Naive thymus-derived CD8-positive, alpha-beta T cell (primary cell): ENCODE results near the gene PRCC. TPM values are rescaled to one million over a fixed set of nuclear protein-coding genes. Genes with fewer than 3 reads are reported as not detected.

Experiments used
- ATAC-seq, 2 donors: fragments of 150-1000 bp; cut with Tn5 transposase in 1 of 2; sonication (Bioruptor Pico), chemical (Tn5 transposase) in 1 of 2; 1 replicate in 1 of 2; 2 replicates in 1 of 2; pipeline ENCODE4 v1.10.0; 2021; ENCODE audit warnings: mild to moderate bottlenecking in 2 of 2, moderate library complexity in 2 of 2
- POLR2A ChIA-PET: fragments of 350-600 bp; sonication (Branson Sonifier 250); formaldehyde crosslinking; loops from one replicate; lab custom pipeline; 2021; ENCODE audit warnings: antibody characterized with exemption; lab: Charles Lee
- DNase-seq, 10 donors: peaks; one replicate each; pipeline versions ENCODE4 v3.0.0 to v3.0.0-alpha.2; 2020 to 2022
- H3K27ac Mint-ChIP-seq, 10 donors: one replicate each; pipeline ENCODE4 v1.8.0; 2020 to 2022; ENCODE audit warnings: mild to moderate bottlenecking in 10 of 10, mixed read lengths in 10 of 10, moderate library complexity in 4 of 10, inconsistent platforms in 1 of 10
- H3K27me3 Mint-ChIP-seq, 5 donors: one replicate each; pipeline ENCODE4 v1.8.0; 2021 to 2022; ENCODE audit warnings: mixed read lengths in 5 of 5
- H3K36me3 Mint-ChIP-seq, 3 donors: one replicate each; pipeline ENCODE4 v1.8.0; 2020 to 2022; ENCODE audit warnings: mixed read lengths in 3 of 3, mild to moderate bottlenecking in 2 of 3, inconsistent platforms in 1 of 3
- H3K4me1 Mint-ChIP-seq, 4 donors: one replicate each; pipeline ENCODE4 v1.8.0; 2021 to 2022; ENCODE audit warnings: mixed read lengths in 4 of 4
- H3K4me3 Mint-ChIP-seq, 10 donors: one replicate each; pipeline ENCODE4 v1.8.0; 2020 to 2022; ENCODE audit warnings: mild to moderate bottlenecking in 10 of 10, mixed read lengths in 10 of 10, moderate library complexity in 6 of 10, inconsistent platforms in 1 of 10
- H3K9me3 Mint-ChIP-seq, 9 donors: one replicate each; pipeline ENCODE4 v1.8.0; 2020 to 2022; ENCODE audit warnings: mixed read lengths in 9 of 9, mild to moderate bottlenecking in 3 of 9, inconsistent platforms in 1 of 9, moderate library complexity in 1 of 9
- polyA plus RNA-seq, 3 donors: library from polyadenylated mRNA; unstranded; fragments of 300-500 nt; fragmentation: Illumina TruSeq; gene quantifications; one replicate each; pipeline ENCODE4 v1.2.3, GENCODE V29; 2021
- total RNA-seq, 8 experiments: library from RNA in 2 of 8; stranded (reverse) in 2 of 8; gene quantifications; one replicate each; pipeline ENCODE4 v1.2.3 and lab custom pipeline; 2021 to 2026

The PRCC gene
- total and polyA plus RNA-seq, 5 experiments from 2014 or later, result 22.9 to 64.0 (median 55.7) TPM

- Mint-ChIP-seq H3K9me3 (no peaks in the 10 kb centered on the region), H3K4me3 (no peak overlapping the region), H3K4me1 (peaks cover 3 to 14% (median 7%) of the 10 kb centered on the region in 4 donors), H3K36me3 (no peaks in the 10 kb centered on the region), H3K27me3 (peaks cover 2 to 20% (median 18%) of the 10 kb centered on the region in 5 donors), H3K27ac (peak overlapping the region in 3 of 10 donors; percentile 20 to 87 (median 33))
- peak in 1 of 10 donors; percentile 2 for DNase-seq
- POLR2A ChIA-PET, result no interaction called here
- no peak for ATAC-seq
These were observed 65.1 kb downstream of the PRCC start for GRCh38 chr1:156832434-156832833.

GRCh38 chr1:156833603-156834002 is 66.3 kb downstream of the PRCC start:
- H3K4me1 Mint-ChIP-seq, result peaks cover 4 to 15% (median 8%) of the 10 kb centered on the region in 4 donors
- peaks cover 4 to 21% (median 20%) of the 10 kb centered on the region in 5 donors for H3K27me3 Mint-ChIP-seq
- DNase-seq, result peak in 6 of 10 donors; percentile 13 to 55 (median 40)
- no peaks in the 10 kb centered on the region for H3K9me3 Mint-ChIP-seq
- POLR2A ChIA-PET, result no interaction called here
- H3K27ac Mint-ChIP-seq, result peak overlapping the region in 6 of 10 donors; percentile 11 to 75 (median 34)
- peak; percentile 88 to 89 for ATAC-seq
- no peaks in the 10 kb centered on the region for H3K36me3 Mint-ChIP-seq
- H3K4me3 Mint-ChIP-seq, result no peak overlapping the region

- Mint-ChIP-seq H3K9me3 (no peaks in the 10 kb centered on the region), H3K27ac (peak overlapping the region in 7 of 10 donors; percentile 1 to 80 (median 46)), H3K27me3 (peaks cover 9 to 23% (median 20%) of the 10 kb centered on the region in 5 donors), H3K36me3 (no peaks in the 10 kb centered on the region), H3K4me3 (no peak overlapping the region), H3K4me1 (peaks cover 7 to 19% (median 10%) of the 10 kb centered on the region in 4 donors)
- ATAC-seq, result no peak
- DNase-seq, result no peak
- POLR2A ChIA-PET, result no interaction called here
These were observed 67.0 kb downstream of the PRCC start for GRCh38 chr1:156834322-156834721.

- ATAC-seq (peak in 1 of 2 donors; percentile 23), DNase-seq (peak in 1 of 10 donors; percentile 19)
- peak overlapping the region in 6 of 10 donors; percentile 54 to 81 (median 66) for H3K27ac Mint-ChIP-seq
- peaks cover 14 to 38% (median 27%) of the 10 kb centered on the region in 5 donors for H3K27me3 Mint-ChIP-seq
- no peaks in the 10 kb centered on the region for H3K9me3 Mint-ChIP-seq
- H3K4me3 Mint-ChIP-seq, result peak overlapping the region in 1 of 10 donors; percentile 45
- H3K4me1 Mint-ChIP-seq, result peaks cover 4 to 19% (median 11%) of the 10 kb centered on the region in 4 donors
- H3K36me3 Mint-ChIP-seq, result no peaks in the 10 kb centered on the region
- POLR2A ChIA-PET, result interaction anchor here (0.7 kb wide), 1 partner anchor 12 kb away, joined by 3 read pairs; no protein-coding TSS in a partner anchor
These were observed 68.8 kb downstream of the PRCC start for GRCh38 chr1:156836041-156836654.

GRCh38 chr1:156836892-156837291 is 69.6 kb downstream of the PRCC start:
- Mint-ChIP-seq H3K4me3 (no peak overlapping the region), H3K9me3 (no peaks in the 10 kb centered on the region), H3K27ac (peak overlapping the region in 2 of 10 donors; percentile 12 to 27), H3K4me1 (peaks cover 4 to 19% (median 11%) of the 10 kb centered on the region in 4 donors), H3K27me3 (peaks cover 14 to 43% (median 26%) of the 10 kb centered on the region in 5 donors), H3K36me3 (no peaks in the 10 kb centered on the region)
- ATAC-seq (no peak), DNase-seq (no peak)
- POLR2A ChIA-PET, result interaction anchor here (0.6 to 1.0 kb wide), 2 partner anchors 23 to 38 kb away, joined by 4 to 5 read pairs; partner anchors contain the start of gene NTRK1

- Mint-ChIP-seq H3K27ac (peak overlapping the region in 5 of 10 donors; percentile 44 to 87 (median 61)), H3K27me3 (peaks cover 22 to 57% (median 42%) of the 10 kb centered on the region in 5 donors), H3K9me3 (no peaks in the 10 kb centered on the region), H3K4me3 (no peak overlapping the region), H3K4me1 (peaks cover 5 to 16% (median 10%) of the 10 kb centered on the region in 4 donors), H3K36me3 (no peaks in the 10 kb centered on the region)
- DNase-seq, result peak in 9 of 10 donors; percentile 29 to 77 (median 57)
- POLR2A ChIA-PET, result interaction anchor here (0.9 to 1.7 kb wide), 2 partner anchors 21 to 62 kb away, joined by 3 to 13 read pairs; partner anchors contain the start of gene NTRK1
- ATAC-seq, result peak; percentile 79 to 85
These were observed 71.6 kb downstream of the PRCC start for GRCh38 chr1:156838972-156839371.

- Mint-ChIP-seq H3K4me1 (peaks cover 6 to 18% (median 14%) of the 10 kb centered on the region in 4 donors), H3K27ac (no peak overlapping the region), H3K4me3 (no peak overlapping the region), H3K36me3 (no peaks in the 10 kb centered on the region), H3K9me3 (no peaks in the 10 kb centered on the region), H3K27me3 (peaks cover 23 to 63% (median 47%) of the 10 kb centered on the region in 5 donors)
- DNase-seq (peak in 1 of 10 donors; percentile 34), ATAC-seq (no peak)
- POLR2A ChIA-PET, result interaction anchor here (1.7 kb wide), 1 partner anchor 20 kb away, joined by 13 read pairs; the partner anchor contains the start of gene NTRK1
These were observed 72.2 kb downstream of the PRCC start for GRCh38 chr1:156839426-156840109.

GRCh38 chr1:156840186-156840897 is 73.0 kb downstream of the PRCC start:
- Mint-ChIP-seq H3K36me3 (no peaks in the 10 kb centered on the region), H3K27me3 (peaks cover 23 to 66% (median 47%) of the 10 kb centered on the region in 5 donors), H3K9me3 (no peaks in the 10 kb centered on the region), H3K27ac (no peak overlapping the region), H3K4me3 (no peak overlapping the region), H3K4me1 (peaks cover 6 to 24% (median 19%) of the 10 kb centered on the region in 4 donors)
- DNase-seq (peak in 1 of 10 donors; percentile 45), ATAC-seq (no peak)
- POLR2A ChIA-PET, result no interaction called here

- H3K4me3 Mint-ChIP-seq, result no peak overlapping the region
- POLR2A ChIA-PET, result no interaction called here
- DNase-seq, result peak in 1 of 10 donors; percentile 19
- no peak overlapping the region for H3K27ac Mint-ChIP-seq
- peaks cover 23 to 70% (median 45%) of the 10 kb centered on the region in 5 donors for H3K27me3 Mint-ChIP-seq
- H3K9me3 Mint-ChIP-seq, result no peaks in the 10 kb centered on the region
- no peak for ATAC-seq
- H3K36me3 Mint-ChIP-seq, result no peaks in the 10 kb centered on the region
- H3K4me1 Mint-ChIP-seq, result peaks cover 6 to 25% (median 22%) of the 10 kb centered on the region in 4 donors
These were observed 73.6 kb downstream of the PRCC start for GRCh38 chr1:156840898-156841279.

GRCh38 chr1:156841295-156841855 is 74.0 kb downstream of the PRCC start:
- no peaks in the 10 kb centered on the region for H3K36me3 Mint-ChIP-seq
- no peak overlapping the region for H3K4me3 Mint-ChIP-seq
- ATAC-seq, result no peak
- DNase-seq, result peak in 1 of 10 donors; percentile 15
- no peak overlapping the region for H3K27ac Mint-ChIP-seq
- POLR2A ChIA-PET, result no interaction called here
- no peaks in the 10 kb centered on the region for H3K9me3 Mint-ChIP-seq
- peaks cover 6 to 25% (median 21%) of the 10 kb centered on the region in 4 donors for H3K4me1 Mint-ChIP-seq
- H3K27me3 Mint-ChIP-seq, result peaks cover 23 to 72% (median 40%) of the 10 kb centered on the region in 5 donors

- H3K4me3 Mint-ChIP-seq, result no peak overlapping the region
- H3K9me3 Mint-ChIP-seq, result no peaks in the 10 kb centered on the region
- peaks cover 6 to 27% (median 24%) of the 10 kb centered on the region in 4 donors for H3K4me1 Mint-ChIP-seq
- ATAC-seq (no peak), DNase-seq (peak in 1 of 10 donors; percentile 35)
- POLR2A ChIA-PET, result interaction anchor here (0.6 kb wide), 1 partner anchor 15 kb away, joined by 3 read pairs; no protein-coding TSS in a partner anchor
- H3K36me3 Mint-ChIP-seq, result no peaks in the 10 kb centered on the region
- H3K27ac Mint-ChIP-seq, result peak overlapping the region in 1 of 10 donors; percentile 62
- H3K27me3 Mint-ChIP-seq, result peaks cover 23 to 71% (median 40%) of the 10 kb centered on the region in 5 donors
These were observed 75.4 kb downstream of the PRCC start for GRCh38 chr1:156842618-156843300.
